Activated CD4-positive, alpha-beta memory T cell treated with anti-CD3 and anti-CD28 coated beads for 36 hours (primary cell): ENCODE results near the gene FRMPD4. TPM values are rescaled to one million over a fixed set of nuclear protein-coding genes. Genes with fewer than 3 reads are reported as not detected.
A peak's percentile ranks its signal among the peaks of the same experiment; 100 is the strongest.

Experiments used
- CTCF ChIA-PET: fragments of 350-600 bp; sonication (Branson Sonifier 250); formaldehyde crosslinking; loops from one replicate; lab custom pipeline; 2021; ENCODE audit warnings: antibody characterized with exemption, inconsistent platforms; lab: Charles Lee
- POLR2A ChIA-PET: fragments of 350-600 bp; sonication (Branson Sonifier 250); formaldehyde crosslinking; loops from one replicate; lab custom pipeline; 2021; ENCODE audit warnings: antibody characterized with exemption; lab: Charles Lee
- DNase-seq: peaks from one replicate; pipeline ENCODE4 v3.0.0-alpha.2; 2020
- H3K27ac Mint-ChIP-seq: one replicate; pipeline ENCODE4 v1.8.0; 2021; ENCODE audit warnings: mixed read lengths
- H3K27me3 Mint-ChIP-seq: one replicate; pipeline ENCODE4 v1.8.0; 2021; ENCODE audit warnings: mixed read lengths
- H3K36me3 Mint-ChIP-seq: one replicate; pipeline ENCODE4 v1.8.0; 2021; ENCODE audit warnings: mixed read lengths
- H3K4me1 Mint-ChIP-seq: one replicate; pipeline ENCODE4 v1.8.0; 2021; ENCODE audit warnings: low read depth, mixed read lengths
- H3K4me3 Mint-ChIP-seq: one replicate; pipeline ENCODE4 v1.8.0; 2021; ENCODE audit warnings: mild to moderate bottlenecking, mixed read lengths
- H3K9me3 Mint-ChIP-seq: one replicate; pipeline ENCODE4 v1.8.0; 2021; ENCODE audit warnings: mixed read lengths
- intact Hi-C: fragments of 100-400 bp; cut with micrococcal nuclease; formaldehyde crosslinking; loops from one replicate; pipeline ENCODE4 v1.15.1; 2023
- total RNA-seq, 2 experiments: library from RNA; stranded (reverse); gene quantifications; one replicate each; pipeline ENCODE4 v1.2.3, GENCODE V29; 2021

The FRMPD4 gene
- total RNA-seq, 2 experiments from 2014 or later: not detected

- no peak for DNase-seq
- ChIA-PET CTCF (interaction anchor here (0.8 kb wide), 1 partner anchor 106 kb away, joined by 4 read pairs; no protein-coding TSS in a partner anchor), POLR2A (no interaction called here)
- Mint-ChIP-seq H3K27ac (no peak overlapping the region), H3K9me3 (no peaks in the 10 kb centered on the region), H3K27me3 (no peaks in the 10 kb centered on the region), H3K36me3 (no peaks in the 10 kb centered on the region), H3K4me1 (no peaks in the 10 kb centered on the region), H3K4me3 (no peak overlapping the region)
- intact Hi-C loops: no loop called here
These were observed 457.4 kb downstream of the FRMPD4 start for GRCh38 chrX:12595720-12596119.

GRCh38 chrX:12610079-12610478 is 471.8 kb downstream of the FRMPD4 start:
- Mint-ChIP-seq H3K9me3 (no peaks in the 10 kb centered on the region), H3K27ac (no peak overlapping the region), H3K4me3 (no peak overlapping the region), H3K27me3 (no peaks in the 10 kb centered on the region), H3K4me1 (no peaks in the 10 kb centered on the region), H3K36me3 (no peaks in the 10 kb centered on the region)
- intact Hi-C loops: no loop called here
- no peak for DNase-seq
- CTCF ChIA-PET: no interaction called here
- POLR2A ChIA-PET: no interaction called here

GRCh38 chrX:12611471-12611870 is 473.2 kb downstream of the FRMPD4 start:
- H3K4me3 Mint-ChIP-seq: no peak overlapping the region
- no peaks in the 10 kb centered on the region for H3K9me3 Mint-ChIP-seq
- ChIA-PET POLR2A (no interaction called here), CTCF (no interaction called here)
- DNase-seq: no peak
- no peaks in the 10 kb centered on the region for H3K4me1 Mint-ChIP-seq
- H3K27me3 Mint-ChIP-seq: no peaks in the 10 kb centered on the region
- intact Hi-C loops: no loop called here
- H3K27ac Mint-ChIP-seq: no peak overlapping the region
- H3K36me3 Mint-ChIP-seq: no peaks in the 10 kb centered on the region

GRCh38 chrX:12614266-12614665 is 476.0 kb downstream of the FRMPD4 start:
- no peaks in the 10 kb centered on the region for H3K27me3 Mint-ChIP-seq
- no peaks in the 10 kb centered on the region for H3K9me3 Mint-ChIP-seq
- ChIA-PET POLR2A (no interaction called here), CTCF (no interaction called here)
- no peaks in the 10 kb centered on the region for H3K36me3 Mint-ChIP-seq
- H3K4me1 Mint-ChIP-seq: no peaks in the 10 kb centered on the region
- H3K27ac Mint-ChIP-seq: no peak overlapping the region
- DNase-seq: no peak
- H3K4me3 Mint-ChIP-seq: no peak overlapping the region
- intact Hi-C loops: no loop called here

- no peaks in the 10 kb centered on the region for H3K4me1 Mint-ChIP-seq
- CTCF ChIA-PET: no interaction called here
- no peaks in the 10 kb centered on the region for H3K36me3 Mint-ChIP-seq
- H3K9me3 Mint-ChIP-seq: no peaks in the 10 kb centered on the region
- POLR2A ChIA-PET: no interaction called here
- no peak overlapping the region for H3K27ac Mint-ChIP-seq
- intact Hi-C loops: no loop called here
- no peak overlapping the region for H3K4me3 Mint-ChIP-seq
- H3K27me3 Mint-ChIP-seq: no peaks in the 10 kb centered on the region
- DNase-seq: no peak
These were observed 476.8 kb downstream of the FRMPD4 start for GRCh38 chrX:12615061-12615460.

GRCh38 chrX:12617241-12617640 is 479.0 kb downstream of the FRMPD4 start:
- POLR2A ChIA-PET: no interaction called here
- H3K4me1 Mint-ChIP-seq: no peaks in the 10 kb centered on the region

GRCh38 chrX:12647230-12647629 is 509.0 kb downstream of the FRMPD4 start:
- Mint-ChIP-seq H3K4me3 (no peak overlapping the region), H3K27me3 (peaks cover 2% of the 10 kb centered on the region), H3K27ac (no peak overlapping the region), H3K36me3 (no peaks in the 10 kb centered on the region), H3K4me1 (no peaks in the 10 kb centered on the region), H3K9me3 (no peaks in the 10 kb centered on the region)
- POLR2A ChIA-PET: no interaction called here
- CTCF ChIA-PET: no interaction called here
- intact Hi-C loops: no loop called here
- DNase-seq: no peak

More at GRCh38 chrX:12617241-12617640, 479.0 kb downstream of the FRMPD4 start:
- Mint-ChIP-seq H3K9me3 (no peaks in the 10 kb centered on the region), H3K27ac (no peak overlapping the region), H3K27me3 (no peaks in the 10 kb centered on the region), H3K4me3 (no peak overlapping the region), H3K36me3 (no peaks in the 10 kb centered on the region)
- CTCF ChIA-PET: no interaction called here
- intact Hi-C loops: no loop called here
- DNase-seq: no peak

- Mint-ChIP-seq H3K9me3 (no peaks in the 10 kb centered on the region), H3K27me3 (peaks cover 2% of the 10 kb centered on the region), H3K36me3 (no peaks in the 10 kb centered on the region), H3K4me3 (no peak overlapping the region), H3K4me1 (no peaks in the 10 kb centered on the region), H3K27ac (no peak overlapping the region)
- ChIA-PET CTCF (interaction anchor here (0.7 kb wide), 1 partner anchor 24 kb away, joined by 4 read pairs; no protein-coding TSS in a partner anchor), POLR2A (no interaction called here)
- no peak for DNase-seq
- intact Hi-C loops: no loop called here
These were observed 510.7 kb downstream of the FRMPD4 start for GRCh38 chrX:12648995-12649394.

GRCh38 chrX:12657433-12657832 is 519.2 kb downstream of the FRMPD4 start:
- H3K27ac Mint-ChIP-seq: no peak overlapping the region
- peaks cover 2% of the 10 kb centered on the region for H3K9me3 Mint-ChIP-seq
- H3K27me3 Mint-ChIP-seq: no peaks in the 10 kb centered on the region
- ChIA-PET CTCF (no interaction called here), POLR2A (no interaction called here)
- no peaks in the 10 kb centered on the region for H3K36me3 Mint-ChIP-seq
- DNase-seq: no peak
- no peaks in the 10 kb centered on the region for H3K4me1 Mint-ChIP-seq
- intact Hi-C loops: no loop called here
- H3K4me3 Mint-ChIP-seq: no peak overlapping the region

GRCh38 chrX:12657881-12658280 is 519.6 kb downstream of the FRMPD4 start:
- no peak overlapping the region for H3K27ac Mint-ChIP-seq
- peaks cover 2% of the 10 kb centered on the region for H3K9me3 Mint-ChIP-seq

GRCh38 chrX:12661464-12661863 is 523.2 kb downstream of the FRMPD4 start:
- H3K4me3 Mint-ChIP-seq: no peak overlapping the region
- H3K27me3 Mint-ChIP-seq: no peaks in the 10 kb centered on the region
- CTCF ChIA-PET: no interaction called here
- no peaks in the 10 kb centered on the region for H3K36me3 Mint-ChIP-seq
- POLR2A ChIA-PET: no interaction called here
- no peak for DNase-seq
- no peak overlapping the region for H3K27ac Mint-ChIP-seq
- intact Hi-C loops: no loop called here
- H3K4me1 Mint-ChIP-seq: no peaks in the 10 kb centered on the region
- H3K9me3 Mint-ChIP-seq: peaks cover 2% of the 10 kb centered on the region

More at GRCh38 chrX:12657881-12658280, 519.6 kb downstream of the FRMPD4 start:
- Mint-ChIP-seq H3K4me3 (no peak overlapping the region), H3K27me3 (no peaks in the 10 kb centered on the region), H3K4me1 (no peaks in the 10 kb centered on the region), H3K36me3 (no peaks in the 10 kb centered on the region)
- intact Hi-C loops: no loop called here
- ChIA-PET CTCF (no interaction called here), POLR2A (no interaction called here)
- DNase-seq: peak; percentile 10

- H3K36me3 Mint-ChIP-seq: no peaks in the 10 kb centered on the region
- H3K27ac Mint-ChIP-seq: no peak overlapping the region
- DNase-seq: no peak
- H3K9me3 Mint-ChIP-seq: no peaks in the 10 kb centered on the region
- ChIA-PET POLR2A (no interaction called here), CTCF (no interaction called here)
- H3K27me3 Mint-ChIP-seq: no peaks in the 10 kb centered on the region
- peaks cover 6% of the 10 kb centered on the region for H3K4me1 Mint-ChIP-seq
- intact Hi-C loops: no loop called here
- no peak overlapping the region for H3K4me3 Mint-ChIP-seq
These were observed 534.3 kb downstream of the FRMPD4 start for GRCh38 chrX:12672367-12673106.

- H3K27ac Mint-ChIP-seq: no peak overlapping the region
- peaks cover 2% of the 10 kb centered on the region for H3K27me3 Mint-ChIP-seq
- H3K36me3 Mint-ChIP-seq: no peaks in the 10 kb centered on the region
- ChIA-PET POLR2A (no interaction called here), CTCF (no interaction called here)
- peaks cover 6% of the 10 kb centered on the region for H3K4me1 Mint-ChIP-seq
- intact Hi-C loops: no loop called here
- DNase-seq: no peak
- no peak overlapping the region for H3K4me3 Mint-ChIP-seq
- H3K9me3 Mint-ChIP-seq: no peaks in the 10 kb centered on the region
These were observed 535.2 kb downstream of the FRMPD4 start for GRCh38 chrX:12673487-12673886.
